CD4-positive, alpha-beta memory T cell (primary cell): ENCODE data around the gene NEU1. TPM values are rescaled to one million over a fixed set of nuclear protein-coding genes. Genes with fewer than 3 reads are reported as not detected.

Experiments used
- CTCF ChIA-PET: fragments of 350-600 bp; sonication (Branson Sonifier 250); formaldehyde crosslinking; loops from one replicate; lab custom pipeline; 2021; ENCODE audit warnings: inconsistent platforms; ENCODE audit not compliant: partially characterized antibody; lab: Charles Lee
- POLR2A ChIA-PET: fragments of 350-600 bp; sonication (Branson Sonifier 250); formaldehyde crosslinking; loops from one replicate; lab custom pipeline; 2021; ENCODE audit not compliant: partially characterized antibody; lab: Charles Lee
- DNase-seq, 5 donors: peaks; one replicate each; pipeline versions ENCODE4 v3.0.0 to v3.0.0-alpha.2; 2020 to 2022; ENCODE audit warnings: mixed read lengths in 1 of 5
- H3K27ac ChIP-seq: one replicate; pipeline ENCODE4 v1.7.0; 2013; ENCODE audit warnings: low read depth, low read length
- H3K27me3 ChIP-seq: 2 replicates; pipeline ENCODE4 v1.7.0; 2013; ENCODE audit warnings: mild to moderate bottlenecking, low read length, moderate library complexity; ENCODE audit not compliant: insufficient read depth
- H3K36me3 ChIP-seq: 2 replicates; pipeline ENCODE4 v1.7.0; 2013; ENCODE audit warnings: mild to moderate bottlenecking, low read length, moderate library complexity; ENCODE audit not compliant: insufficient read depth
- H3K4me1 ChIP-seq: 2 replicates; pipeline ENCODE4 v1.7.0; 2013; ENCODE audit warnings: mild to moderate bottlenecking, low read length, moderate library complexity; ENCODE audit not compliant: insufficient read depth
- H3K4me3 ChIP-seq, 2 donors: one replicate each; pipeline ENCODE4 v1.7.0; 2013; ENCODE audit warnings: low read length in 2 of 2, mild to moderate bottlenecking in 1 of 2
- H3K9me3 ChIP-seq, 2 donors: one replicate each; pipeline ENCODE4 v1.7.0; 2013; ENCODE audit warnings: low read length in 2 of 2, control low read depth in 1 of 2; ENCODE audit not compliant: control insufficient read depth in 1 of 2
- H3K27ac Mint-ChIP-seq, 7 donors: one replicate each; pipeline ENCODE4 v1.8.0; 2020 to 2021; ENCODE audit warnings: mixed read lengths in 7 of 7, mild to moderate bottlenecking in 6 of 7, inconsistent platforms in 3 of 7, moderate library complexity in 3 of 7
- H3K27me3 Mint-ChIP-seq, 2 donors: one replicate each; pipeline ENCODE4 v1.8.0; 2020 to 2021; ENCODE audit warnings: mixed read lengths in 2 of 2
- H3K36me3 Mint-ChIP-seq, 2 donors: one replicate each; pipeline ENCODE4 v1.8.0; 2020 to 2021; ENCODE audit warnings: mixed read lengths in 2 of 2, inconsistent platforms in 1 of 2, mild to moderate bottlenecking in 1 of 2
- H3K4me1 Mint-ChIP-seq, 4 donors: one replicate each; pipeline ENCODE4 v1.8.0; 2020 to 2021; ENCODE audit warnings: mixed read lengths in 4 of 4, mild to moderate bottlenecking in 1 of 4
- H3K4me3 Mint-ChIP-seq, 8 donors: one replicate each; pipeline ENCODE4 v1.8.0; 2020 to 2021; ENCODE audit warnings: mixed read lengths in 8 of 8, mild to moderate bottlenecking in 7 of 8, moderate library complexity in 6 of 8, inconsistent platforms in 3 of 8
- H3K9me3 Mint-ChIP-seq, 8 donors: one replicate each; pipeline ENCODE4 v1.8.0; 2020 to 2021; ENCODE audit warnings: mixed read lengths in 8 of 8, mild to moderate bottlenecking in 5 of 8, inconsistent platforms in 3 of 8, moderate library complexity in 1 of 8
- intact Hi-C: fragments of 100-400 bp; cut with micrococcal nuclease; formaldehyde crosslinking; loops from one replicate; pipeline ENCODE4 v1.15.1; 2023
- polyA plus RNA-seq, 2 donors: library from polyadenylated mRNA; unstranded; fragments of 300-500 nt; fragmentation: Illumina TruSeq; gene quantifications; one replicate each; pipeline ENCODE4 v1.2.3, GENCODE V29; 2021
- total RNA-seq, 2 experiments: library from RNA; stranded (reverse); gene quantifications; one replicate each; pipeline ENCODE4 v1.2.3, GENCODE V29; 2021

The NEU1 gene
- total and polyA plus RNA-seq, 4 experiments from 2014 or later: 19.6 to 23.4 (median 21.8) TPM

DNA sequence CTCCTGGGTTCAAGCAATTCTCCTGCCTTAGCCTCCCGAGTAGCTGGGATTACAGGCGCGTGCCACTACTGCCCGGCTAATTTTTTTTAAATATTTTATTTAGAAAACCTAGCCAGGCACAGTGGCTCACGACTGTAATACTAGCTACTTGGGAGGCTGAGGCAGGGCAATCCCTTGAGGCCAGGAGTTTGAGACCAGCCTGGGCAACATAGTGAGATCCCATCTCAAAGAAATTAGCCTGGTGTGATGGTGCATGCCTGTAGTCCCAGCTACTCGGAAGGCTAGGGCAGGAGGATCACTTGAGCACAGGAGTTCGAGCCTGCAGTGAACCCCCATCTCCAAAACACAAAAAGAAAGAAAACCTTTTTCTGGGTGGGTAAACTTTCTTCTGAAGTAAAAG lies 13.7 kb upstream of the NEU1 start:
- H3K4me1 Mint-ChIP-seq: peaks cover 0 to 6% (median 4%) of the 10 kb centered on the region in 4 donors
- ChIA-PET CTCF (interaction anchor here (1.5 to 3.2 kb wide), 2 partner anchors 12 to 186 kb away, joined by 3 to 18 read pairs; no protein-coding TSS in a partner anchor), POLR2A (no interaction called here)
- no peaks in the 10 kb centered on the region for H3K27me3 ChIP-seq
- no peak overlapping the region for H3K27ac Mint-ChIP-seq
- no peak overlapping the region for H3K27ac ChIP-seq
- intact Hi-C loops: no loop called here
- H3K4me1 ChIP-seq: no peaks in the 10 kb centered on the region
- H3K4me3 Mint-ChIP-seq: no peak overlapping the region
- peaks cover 14 to 19% of the 10 kb centered on the region in 2 donors for H3K36me3 Mint-ChIP-seq
- no peaks in the 10 kb centered on the region for H3K9me3 Mint-ChIP-seq
- H3K36me3 ChIP-seq: peaks cover 20% of the 10 kb centered on the region
- DNase-seq: no peak
- H3K9me3 ChIP-seq: no peaks in the 10 kb centered on the region
- H3K4me3 ChIP-seq: no peak overlapping the region
- H3K27me3 Mint-ChIP-seq: peaks cover 0 to 3% of the 10 kb centered on the region in 2 donors

DNA sequence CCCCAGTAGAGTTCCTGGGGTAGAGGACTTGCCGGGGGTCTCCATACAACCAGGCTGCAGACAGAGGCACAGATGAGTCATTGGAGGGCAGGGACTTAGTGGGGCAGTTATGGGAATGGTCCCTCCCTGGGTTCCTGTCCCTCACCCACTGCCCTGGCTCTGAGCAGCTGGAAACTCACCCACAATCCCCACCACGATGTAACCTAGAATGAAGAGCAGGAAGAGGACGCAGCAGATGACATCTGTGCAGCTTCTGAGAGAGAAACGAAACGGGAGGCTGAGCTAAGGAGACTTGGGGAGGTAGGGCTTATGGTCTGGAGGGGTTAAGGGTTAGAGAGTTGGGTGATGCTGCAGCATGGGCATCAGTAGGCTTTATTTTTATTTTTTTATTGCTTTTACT lies 13.3 kb upstream of the NEU1 start:
- POLR2A ChIA-PET: no interaction called here
- Histone ChIP-seq H3K4me3 (no peak overlapping the region), H3K27me3 (no peaks in the 10 kb centered on the region), H3K36me3 (peaks cover 15% of the 10 kb centered on the region), H3K27ac (no peak overlapping the region), H3K9me3 (no peaks in the 10 kb centered on the region), H3K4me1 (no peaks in the 10 kb centered on the region)
- Mint-ChIP-seq H3K4me1 (peaks cover 0 to 8% (median 6%) of the 10 kb centered on the region in 4 donors), H3K36me3 (peaks cover 9 to 14% of the 10 kb centered on the region in 2 donors), H3K4me3 (no peak overlapping the region), H3K27ac (peak overlapping the region in 2 of 7 donors; percentile 61 to 73), H3K27me3 (peaks cover 0 to 3% of the 10 kb centered on the region in 2 donors), H3K9me3 (no peaks in the 10 kb centered on the region)
- intact Hi-C loops: no loop called here
- CTCF ChIA-PET: interaction anchor here (1.0 to 3.2 kb wide), 3 partner anchors 8 to 185 kb away, joined by 3 to 18 read pairs (median 3); no protein-coding TSS in a partner anchor
- DNase-seq: no peak

GRCh38 chr6:31874836-31875572 lies 12.4 kb upstream of the NEU1 start:
- POLR2A ChIA-PET: interaction anchor here (1.1 kb wide), 1 partner anchor 182 kb away, joined by 5 read pairs; no protein-coding TSS in a partner anchor
- Mint-ChIP-seq H3K4me3 (no peak overlapping the region), H3K27me3 (peaks cover 0 to 3% of the 10 kb centered on the region in 2 donors), H3K36me3 (peaks cover 5 to 6% of the 10 kb centered on the region in 2 donors), H3K4me1 (peaks cover 0 to 8% (median 6%) of the 10 kb centered on the region in 4 donors), H3K9me3 (no peaks in the 10 kb centered on the region), H3K27ac (peak overlapping the region in 3 of 7 donors; percentile 6 to 41 (median 29))
- CTCF ChIA-PET: interaction anchor here (1.0 to 3.2 kb wide), 3 partner anchors 8 to 184 kb away, joined by 3 to 18 read pairs (median 3); no protein-coding TSS in a partner anchor
- Histone ChIP-seq H3K27me3 (no peaks in the 10 kb centered on the region), H3K36me3 (peaks cover 6% of the 10 kb centered on the region), H3K9me3 (no peaks in the 10 kb centered on the region), H3K4me1 (no peaks in the 10 kb centered on the region), H3K27ac (no peak overlapping the region), H3K4me3 (no peak overlapping the region)
- DNase-seq: no peak
- intact Hi-C loops: no loop called here

DNA sequence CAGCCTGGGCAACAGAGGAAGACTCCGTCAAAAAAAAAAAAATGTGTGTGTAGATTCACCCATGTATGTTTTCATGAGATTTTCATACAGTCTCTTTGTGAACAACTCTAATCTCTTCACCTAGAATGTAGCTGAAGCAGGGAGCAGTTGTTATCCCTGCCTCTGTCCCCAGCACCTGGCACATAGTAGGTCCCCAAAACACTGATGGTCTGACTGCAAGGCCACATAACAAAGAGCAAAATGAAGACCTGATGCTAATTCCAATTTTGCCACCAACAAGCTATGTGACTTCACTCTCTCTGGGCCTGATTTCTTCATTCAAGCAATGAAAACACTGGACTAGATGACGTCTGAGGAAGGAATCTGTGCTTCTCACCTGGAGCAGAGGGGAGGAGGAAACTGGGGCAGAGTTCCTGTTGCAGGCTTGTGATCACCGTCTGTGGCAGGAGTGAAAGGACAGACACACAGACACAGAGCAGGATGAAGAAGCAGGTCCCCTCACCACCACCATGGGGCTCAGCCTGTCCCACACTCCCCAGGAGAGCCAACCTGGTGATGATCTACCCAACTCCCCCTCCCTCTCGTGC lies 11.6 kb upstream of the NEU1 start:
- Mint-ChIP-seq H3K36me3 (no peaks in the 10 kb centered on the region), H3K4me3 (no peak overlapping the region), H3K27me3 (peaks cover 0 to 3% of the 10 kb centered on the region in 2 donors), H3K9me3 (no peaks in the 10 kb centered on the region), H3K27ac (peak overlapping the region in 4 of 7 donors; percentile 7 to 85 (median 56)), H3K4me1 (peaks cover 0 to 6% (median 6%) of the 10 kb centered on the region in 4 donors)
- H3K9me3 ChIP-seq: no peaks in the 10 kb centered on the region
- POLR2A ChIA-PET: interaction anchor here (1.1 kb wide), 1 partner anchor 181 kb away, joined by 5 read pairs; no protein-coding TSS in a partner anchor
- no peaks in the 10 kb centered on the region for H3K36me3 ChIP-seq
- H3K4me3 ChIP-seq: no peak overlapping the region
- intact Hi-C loops: no loop called here
- no peaks in the 10 kb centered on the region for H3K27me3 ChIP-seq
- DNase-seq: no peak
- no peak overlapping the region for H3K27ac ChIP-seq
- H3K4me1 ChIP-seq: no peaks in the 10 kb centered on the region
- CTCF ChIA-PET: interaction anchor here (3.2 kb wide), 1 partner anchor 14 kb away, joined by 18 read pairs; no protein-coding TSS in a partner anchor

- Histone ChIP-seq H3K4me3 (no peak overlapping the region), H3K36me3 (no peaks in the 10 kb centered on the region), H3K27me3 (no peaks in the 10 kb centered on the region), H3K4me1 (no peaks in the 10 kb centered on the region), H3K9me3 (no peaks in the 10 kb centered on the region), H3K27ac (no peak overlapping the region)
- peaks cover 0 to 3% of the 10 kb centered on the region in 2 donors for H3K27me3 Mint-ChIP-seq
- no peak overlapping the region for H3K4me3 Mint-ChIP-seq
- intact Hi-C loops: no loop called here
- POLR2A ChIA-PET: interaction anchor here (0.5 kb wide), 1 partner anchor 321 kb away, joined by 5 read pairs; no protein-coding TSS in a partner anchor
- DNase-seq: no peak
- H3K27ac Mint-ChIP-seq: peak overlapping the region in 2 of 7 donors; percentile 22 to 47
- no peaks in the 10 kb centered on the region for H3K36me3 Mint-ChIP-seq
- H3K9me3 Mint-ChIP-seq: no peaks in the 10 kb centered on the region
- H3K4me1 Mint-ChIP-seq: peaks cover 0 to 6% (median 6%) of the 10 kb centered on the region in 4 donors
- CTCF ChIA-PET: interaction anchor here (1.1 kb wide), 1 partner anchor 18 kb away, joined by 3 read pairs; no protein-coding TSS in a partner anchor
These were observed 8.5 kb upstream of the NEU1 start for GRCh38 chr6:31871046-31871659.

- no peaks in the 10 kb centered on the region for H3K4me1 ChIP-seq
- no peak overlapping the region for H3K4me3 Mint-ChIP-seq
- H3K4me3 ChIP-seq: no peak overlapping the region
- intact Hi-C loops: no loop called here
- ChIA-PET CTCF (no interaction called here), POLR2A (no interaction called here)
- H3K4me1 Mint-ChIP-seq: peaks cover 0 to 6% (median 3%) of the 10 kb centered on the region in 4 donors
- H3K9me3 ChIP-seq: no peaks in the 10 kb centered on the region
- no peak for DNase-seq
- H3K9me3 Mint-ChIP-seq: no peaks in the 10 kb centered on the region
- H3K27ac Mint-ChIP-seq: no peak overlapping the region
- no peaks in the 10 kb centered on the region for H3K36me3 ChIP-seq
- H3K27ac ChIP-seq: no peak overlapping the region
- H3K36me3 Mint-ChIP-seq: no peaks in the 10 kb centered on the region
- H3K27me3 ChIP-seq: no peaks in the 10 kb centered on the region
- peaks cover 0 to 3% of the 10 kb centered on the region in 2 donors for H3K27me3 Mint-ChIP-seq
These were observed 7.8 kb upstream of the NEU1 start for GRCh38 chr6:31870385-31870921.
